ENCODE measurements around the gene COCH.

DNA sequence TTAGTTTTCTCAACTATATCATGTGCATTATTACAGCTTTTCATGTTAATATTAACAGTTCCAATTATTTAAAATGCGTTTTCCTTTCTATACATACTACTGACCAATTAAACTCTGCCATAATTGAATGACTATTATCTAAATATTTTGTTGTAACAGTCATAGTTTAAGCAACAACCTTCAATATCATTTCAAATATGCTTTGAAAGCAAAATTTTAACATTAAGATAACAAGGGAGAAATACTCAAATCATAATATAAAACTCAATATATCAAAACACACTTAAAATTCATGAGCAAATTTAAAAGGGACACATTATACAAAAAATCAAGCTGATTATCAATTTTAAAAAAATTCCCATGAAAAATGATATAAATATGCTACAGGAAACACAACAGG lies 40.5 kb downstream of the COCH start:
- TF ChIP-seq L3MBTL2 (conservative IDR thresholded peaks at IDR 0.05) (no peak), ELF4 (IDR thresholded peaks at IDR 0.05) (no peak)
